Sigmoid colon (tissue), 7 donors: Measurements from ENCODE around the gene CLIC5. TPM values are rescaled to one million over a fixed set of nuclear protein-coding genes. Genes with fewer than 3 reads are reported as not detected.

ENCODE experiments used
- DNase-seq: peaks from one replicate; pipeline ENCODE4 v3.0.0-alpha.2; 2019
- H3K27ac ChIP-seq, 4 donors: fragments of 200-600 bp; sonication (generic); one replicate each; pipeline ENCODE4 v1.5.1; 2016 to 2019; ENCODE audit warnings: mild to moderate bottlenecking in 1 of 4
- H3K27me3 ChIP-seq, 3 donors: fragments of 200-600 bp; sonication (generic); one replicate each; pipeline ENCODE4 v1.5.1; 2019; ENCODE audit warnings: mild to moderate bottlenecking in 1 of 3
- H3K36me3 ChIP-seq, 4 donors: fragments of 200-600 bp; sonication (generic); one replicate each; pipeline ENCODE4 v1.5.1; 2016 to 2019
- H3K4me1 ChIP-seq, 4 donors: fragments of 200-600 bp; sonication (generic); one replicate each; pipeline ENCODE4 v1.5.1; 2017 to 2019
- H3K4me3 ChIP-seq, 4 donors: fragments of 200-600 bp; sonication (generic); one replicate each; pipeline ENCODE4 v1.5.1; 2017 to 2019; ENCODE audit warnings: mild to moderate bottlenecking in 2 of 4, moderate library complexity in 1 of 4
- H3K9me3 ChIP-seq, 4 donors: fragments of 200-600 bp in 3 of 4; sonication (generic) in 3 of 4; one replicate each; pipeline versions ENCODE4 v1.5.1 to v1.6.1; 2013 to 2019
- EP300 ChIP-seq, 4 donors: sonication (generic); formaldehyde crosslinking; IDR thresholded peaks; one replicate each; pipeline ENCODE4 v1.6.1; 2017; ENCODE audit warnings: antibody characterized with exemption in 4 of 4
- POLR2A ChIP-seq, 2 donors: fragments of 450-650 bp; IDR thresholded peaks; one replicate each; pipeline ENCODE4 v1.6.1; 2016; ENCODE audit warnings: antibody characterized with exemption in 2 of 2, mild to moderate bottlenecking in 2 of 2, moderate library complexity in 2 of 2
- POLR2AphosphoS5 ChIP-seq, 4 donors: sonication (generic); formaldehyde crosslinking; IDR thresholded peaks; one replicate each; pipeline ENCODE4 v1.6.1; 2017; ENCODE audit warnings: antibody characterized with exemption in 4 of 4
- WGBS, 2 donors: extraction: QIAGEN DNeasy Blood & Tissue Kit; methylation state at CpG; one replicate each; pipeline ENCODE4 v1.1.7; 2013; 5-methylcytosine and 5-hydroxymethylcytosine counted together
- intact Hi-C: fragments of 100-400 bp; cut with DNase I; formaldehyde crosslinking; loops from one replicate; pipeline ENCODE4 v1.15.1; 2023
- polyA plus RNA-seq, 3 donors: library from polyadenylated mRNA; stranded (reverse); fragments of 200-250 nt; gene quantifications; one replicate each; pipeline ENCODE4 v1.2.3, GENCODE V29; 2013
- total RNA-seq, 4 donors: library from RNA; depleted of rRNA; stranded (reverse); fragments of >200 nt; gene quantifications; one replicate each; pipeline ENCODE4 v1.1.0, GENCODE V29; 2016
- TF ChIP-seq, protein P1 (sequence below), 4 experiments: fragments of 450-650 bp in 3 of 4; fragments of 200-600 bp in 1 of 4; IDR thresholded peaks; one replicate each; pipeline ENCODE4 v1.5.1; 2016 to 2019; ENCODE audit warnings: antibody characterized with exemption in 4 of 4, mild to moderate bottlenecking in 3 of 4, moderate library complexity in 2 of 4
- donor health status: healthy with polysubstance abuse.
- donor health status: Bipolar disorder and iron deficiency.
- donor health status: healthy.

The CLIC5 gene
- total and polyA plus RNA-seq, 7 donors: 1.8 to 77.0 (median 3.5) TPM

- TF ChIP-seq POLR2A (IDR thresholded peaks at IDR 0.05) (no peak), EP300 (IDR thresholded peaks at IDR 0.05) (no peak), POLR2AphosphoS5 (IDR thresholded peaks at IDR 0.05) (no peak)
- TF ChIP-seq, protein P1, sequence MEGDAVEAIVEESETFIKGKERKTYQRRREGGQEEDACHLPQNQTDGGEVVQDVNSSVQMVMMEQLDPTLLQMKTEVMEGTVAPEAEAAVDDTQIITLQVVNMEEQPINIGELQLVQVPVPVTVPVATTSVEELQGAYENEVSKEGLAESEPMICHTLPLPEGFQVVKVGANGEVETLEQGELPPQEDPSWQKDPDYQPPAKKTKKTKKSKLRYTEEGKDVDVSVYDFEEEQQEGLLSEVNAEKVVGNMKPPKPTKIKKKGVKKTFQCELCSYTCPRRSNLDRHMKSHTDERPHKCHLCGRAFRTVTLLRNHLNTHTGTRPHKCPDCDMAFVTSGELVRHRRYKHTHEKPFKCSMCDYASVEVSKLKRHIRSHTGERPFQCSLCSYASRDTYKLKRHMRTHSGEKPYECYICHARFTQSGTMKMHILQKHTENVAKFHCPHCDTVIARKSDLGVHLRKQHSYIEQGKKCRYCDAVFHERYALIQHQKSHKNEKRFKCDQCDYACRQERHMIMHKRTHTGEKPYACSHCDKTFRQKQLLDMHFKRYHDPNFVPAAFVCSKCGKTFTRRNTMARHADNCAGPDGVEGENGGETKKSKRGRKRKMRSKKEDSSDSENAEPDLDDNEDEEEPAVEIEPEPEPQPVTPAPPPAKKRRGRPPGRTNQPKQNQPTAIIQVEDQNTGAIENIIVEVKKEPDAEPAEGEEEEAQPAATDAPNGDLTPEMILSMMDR (IDR thresholded peaks at IDR 0.05): no peak
These were observed 142.8 kb downstream of the CLIC5 start for GRCh38 chr6:45872827-45873365.

DNA sequence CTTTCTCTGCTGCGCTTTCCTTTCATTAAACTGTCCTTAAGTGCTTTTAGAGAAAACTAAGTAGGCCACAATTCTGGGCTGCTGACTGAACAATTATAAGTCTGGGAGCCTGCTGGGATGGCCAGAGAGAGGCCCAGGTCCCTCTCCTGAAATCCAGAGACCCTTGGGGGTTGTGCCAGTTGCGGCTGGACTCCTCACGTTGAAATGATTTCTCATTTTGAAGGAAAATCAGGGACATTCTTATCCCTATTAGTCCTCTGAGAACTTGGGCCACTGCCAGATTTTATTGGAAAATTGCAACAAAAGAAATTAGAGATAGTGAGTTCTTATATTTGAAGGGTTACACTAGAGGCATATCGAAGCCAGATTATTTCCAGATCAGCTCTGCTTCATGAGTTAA, 145.1 kb downstream of the CLIC5 start:
- no peaks in the 10 kb centered on the region for H3K4me1 ChIP-seq
- H3K9me3 ChIP-seq: no peaks in the 10 kb centered on the region
- no peak overlapping the region for H3K4me3 ChIP-seq
- DNase-seq: no peak
- 88 to 89% methylated on average over 4 of the region's 4 CpGs for WGBS, 2 donors
- no peaks in the 10 kb centered on the region for H3K36me3 ChIP-seq
- H3K27me3 ChIP-seq: no peaks in the 10 kb centered on the region
- no peak overlapping the region for H3K27ac ChIP-seq
- intact Hi-C loops: no loop called here
- TF ChIP-seq POLR2A (IDR thresholded peaks at IDR 0.05) (no peak), EP300 (IDR thresholded peaks at IDR 0.05) (no peak), POLR2AphosphoS5 (IDR thresholded peaks at IDR 0.05) (no peak)
- TF ChIP-seq, protein P1 (IDR thresholded peaks at IDR 0.05): no peak

More at GRCh38 chr6:45872827-45873365, 142.8 kb downstream of the CLIC5 start:
- intact Hi-C loops: no loop called here
- WGBS, 2 donors: 79 to 83% methylated on average over 7 of the region's 7 CpGs
- Histone ChIP-seq H3K9me3 (no peaks in the 10 kb centered on the region), H3K36me3 (no peaks in the 10 kb centered on the region), H3K27me3 (no peaks in the 10 kb centered on the region), H3K27ac (no peak overlapping the region), H3K4me1 (no peaks in the 10 kb centered on the region), H3K4me3 (no peak overlapping the region)
- no peak for DNase-seq

DNA sequence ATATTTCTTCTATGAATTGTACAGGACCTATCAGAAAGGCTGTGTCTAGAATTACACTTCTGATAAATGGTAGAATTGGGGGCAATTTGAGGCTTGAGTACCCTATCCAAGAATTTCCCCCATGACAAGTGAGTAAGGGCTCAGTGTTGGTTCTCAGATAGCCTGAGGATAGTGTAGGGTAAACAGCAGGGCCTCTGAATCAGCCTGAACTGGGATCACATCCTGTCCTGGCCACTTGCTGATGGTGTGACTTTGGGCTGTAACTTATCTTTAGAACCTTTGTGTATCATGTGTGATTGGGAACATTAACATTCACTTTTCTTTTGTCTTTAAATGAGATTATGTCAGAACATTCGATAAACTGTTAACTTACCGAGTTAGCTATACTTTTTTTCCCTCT, 151.0 kb downstream of the CLIC5 start:
- H3K36me3 ChIP-seq: no peaks in the 10 kb centered on the region
- no peaks in the 10 kb centered on the region for H3K9me3 ChIP-seq
- H3K4me1 ChIP-seq: no peaks in the 10 kb centered on the region
- DNase-seq: no peak
- no peak for TF ChIP-seq POLR2AphosphoS5 (IDR thresholded peaks at IDR 0.05)
- no peak for TF ChIP-seq POLR2A (IDR thresholded peaks at IDR 0.05)
- TF ChIP-seq, protein P1 (IDR thresholded peaks at IDR 0.05): no peak
- intact Hi-C loops: no loop called here
- no peak overlapping the region for H3K4me3 ChIP-seq
- H3K27ac ChIP-seq: no peak overlapping the region
- WGBS, 2 donors: 94 to 97% methylated on average over 2 of the region's 2 CpGs
- H3K27me3 ChIP-seq: no peaks in the 10 kb centered on the region

DNA sequence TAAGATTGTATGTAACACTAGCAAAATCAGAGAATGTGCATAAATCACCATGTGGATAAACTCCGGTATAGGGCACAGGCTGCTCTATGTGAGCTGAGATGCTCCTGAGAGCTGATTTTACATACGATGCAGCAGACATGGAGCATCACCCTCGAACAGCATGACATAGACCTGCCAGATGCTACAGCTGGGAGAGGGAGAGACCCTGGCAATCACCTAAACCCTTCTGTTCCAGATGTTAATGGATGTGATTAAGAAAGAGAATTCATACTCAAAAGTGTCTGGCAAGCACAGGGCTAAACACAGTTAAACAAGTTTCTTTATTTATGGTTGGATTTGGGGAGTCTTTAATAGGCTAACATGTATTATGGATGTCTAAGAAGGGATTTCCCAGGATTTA, 157.0 kb downstream of the CLIC5 start:
- no peak overlapping the region for H3K27ac ChIP-seq
- no peaks in the 10 kb centered on the region for H3K36me3 ChIP-seq
- H3K9me3 ChIP-seq: no peaks in the 10 kb centered on the region
- no peak overlapping the region for H3K4me3 ChIP-seq
- no peak for DNase-seq
- H3K27me3 ChIP-seq: no peaks in the 10 kb centered on the region
- TF ChIP-seq POLR2A (IDR thresholded peaks at IDR 0.05) (no peak), EP300 (IDR thresholded peaks at IDR 0.05) (no peak), POLR2AphosphoS5 (IDR thresholded peaks at IDR 0.05) (no peak)
- TF ChIP-seq, protein P1 (IDR thresholded peaks at IDR 0.05): no peak
- peaks cover 0 to 12% (median 0%) of the 10 kb centered on the region in 4 donors for H3K4me1 ChIP-seq
- 71 to 74% methylated on average over 3 of the region's 3 CpGs for WGBS, 2 donors
- intact Hi-C loops: no loop called here

DNA sequence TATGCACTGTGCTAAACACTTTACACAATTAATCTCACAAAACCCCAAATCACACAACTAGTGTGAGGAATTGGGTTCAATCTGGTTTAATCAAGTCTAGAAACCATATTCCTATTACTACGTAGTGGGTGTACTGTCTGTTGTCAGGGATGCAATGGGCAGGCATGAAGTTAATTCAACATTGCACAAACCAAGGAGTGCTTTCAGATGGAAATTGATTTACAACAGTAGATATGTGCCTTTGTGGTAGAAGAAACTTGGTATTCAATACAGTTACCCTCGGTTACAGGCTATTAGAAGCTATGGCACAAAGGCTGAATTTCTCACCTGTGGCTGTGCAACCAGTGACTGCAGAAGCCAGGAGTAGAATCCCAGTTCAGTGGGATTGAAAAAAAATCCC, 157.8 kb downstream of the CLIC5 start:
- Histone ChIP-seq H3K9me3 (no peaks in the 10 kb centered on the region), H3K36me3 (no peaks in the 10 kb centered on the region), H3K4me1 (peaks cover 0 to 13% (median 0%) of the 10 kb centered on the region in 4 donors), H3K27ac (no peak overlapping the region), H3K4me3 (no peak overlapping the region), H3K27me3 (no peaks in the 10 kb centered on the region)
- TF ChIP-seq EP300 (IDR thresholded peaks at IDR 0.05) (no peak), POLR2AphosphoS5 (IDR thresholded peaks at IDR 0.05) (no peak), POLR2A (IDR thresholded peaks at IDR 0.05) (no peak)
- TF ChIP-seq, protein P1 (IDR thresholded peaks at IDR 0.05): no peak
- no peak for DNase-seq
- intact Hi-C loops: no loop called here
- 85 to 91% methylated on average over 2 of the region's 2 CpGs for WGBS, 2 donors
